HG03039 (cell line): ENCODE results near the gene EVPL.

Experiments used
- ATAC-seq: cut with Tn5 transposase; IDR thresholded peaks from one replicate; pipeline ENCODE4 v1.9.1; 2021; ENCODE audit warnings: mild to moderate bottlenecking, moderate library complexity; ENCODE audit not compliant: unreplicated experiment

The EVPL gene

DNA sequence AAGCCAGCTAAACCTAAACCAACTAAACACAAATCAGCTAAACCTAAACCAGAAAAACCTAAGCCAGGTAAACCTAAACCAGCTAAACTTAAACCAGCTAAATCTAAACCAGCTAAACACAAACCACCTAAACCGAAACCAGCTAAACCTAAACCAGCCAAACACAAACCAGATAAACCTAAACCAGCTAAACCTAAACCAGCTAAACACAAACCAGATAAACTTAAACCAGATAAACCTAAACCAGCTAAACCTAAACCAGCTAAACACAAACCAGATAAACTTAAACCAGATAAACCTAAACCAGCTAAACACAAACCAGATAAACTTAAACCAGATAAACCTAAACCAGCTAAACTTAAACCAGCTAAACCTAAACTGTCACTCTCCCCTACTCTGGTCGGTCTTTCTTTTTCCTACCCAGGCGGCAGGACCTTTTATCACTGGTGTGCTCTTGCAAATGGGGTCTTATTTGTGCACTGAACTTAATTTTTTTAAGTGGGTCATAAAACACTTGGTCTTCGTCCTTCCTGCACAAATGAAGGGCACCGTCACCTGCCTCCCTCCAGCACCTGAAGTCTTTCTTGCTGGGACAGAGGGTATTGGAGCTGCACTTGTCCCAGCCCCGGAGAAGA lies 7.2 kb downstream of the EVPL start:
- ATAC-seq, result no peak

DNA sequence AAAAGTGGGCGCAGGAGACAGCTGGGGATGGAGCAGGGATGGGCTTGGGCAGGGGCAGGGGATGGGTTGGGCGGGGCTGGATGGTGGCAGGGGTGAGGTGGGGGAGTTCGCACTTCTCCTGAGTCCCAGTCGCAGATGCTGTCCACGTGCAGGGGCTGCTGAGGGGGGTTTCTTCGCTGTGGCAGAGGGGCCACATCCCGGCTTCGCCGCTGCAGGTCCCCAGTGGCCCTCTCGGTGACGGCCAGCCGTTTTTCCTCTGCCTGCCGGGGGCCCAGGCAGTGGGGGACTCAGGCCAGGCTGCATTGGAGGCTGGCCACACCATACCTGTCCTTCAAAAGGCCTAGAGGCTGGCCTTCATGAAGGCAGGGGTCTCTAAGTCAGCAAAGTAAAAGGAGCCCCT lies 8.3 kb downstream of the EVPL start:
- no peak for ATAC-seq

DNA sequence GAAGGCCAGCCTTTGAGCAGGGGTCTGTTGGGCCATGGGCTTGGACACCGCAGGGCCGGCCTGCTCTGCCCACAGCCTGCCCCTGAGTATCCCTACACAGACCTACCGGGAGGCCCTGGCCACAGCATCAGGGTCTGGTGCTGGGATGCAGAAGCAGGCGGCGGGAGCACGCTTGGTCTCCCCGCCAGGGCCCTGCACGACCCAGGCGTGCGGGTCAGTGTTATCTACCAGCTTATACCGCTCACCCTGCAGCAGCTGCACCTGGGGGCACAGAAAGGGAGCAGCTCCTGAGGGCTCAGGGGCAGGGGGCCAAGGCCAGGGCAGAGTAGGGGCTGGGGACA lies 8.8 kb downstream of the EVPL start:
- no peak for ATAC-seq

DNA sequence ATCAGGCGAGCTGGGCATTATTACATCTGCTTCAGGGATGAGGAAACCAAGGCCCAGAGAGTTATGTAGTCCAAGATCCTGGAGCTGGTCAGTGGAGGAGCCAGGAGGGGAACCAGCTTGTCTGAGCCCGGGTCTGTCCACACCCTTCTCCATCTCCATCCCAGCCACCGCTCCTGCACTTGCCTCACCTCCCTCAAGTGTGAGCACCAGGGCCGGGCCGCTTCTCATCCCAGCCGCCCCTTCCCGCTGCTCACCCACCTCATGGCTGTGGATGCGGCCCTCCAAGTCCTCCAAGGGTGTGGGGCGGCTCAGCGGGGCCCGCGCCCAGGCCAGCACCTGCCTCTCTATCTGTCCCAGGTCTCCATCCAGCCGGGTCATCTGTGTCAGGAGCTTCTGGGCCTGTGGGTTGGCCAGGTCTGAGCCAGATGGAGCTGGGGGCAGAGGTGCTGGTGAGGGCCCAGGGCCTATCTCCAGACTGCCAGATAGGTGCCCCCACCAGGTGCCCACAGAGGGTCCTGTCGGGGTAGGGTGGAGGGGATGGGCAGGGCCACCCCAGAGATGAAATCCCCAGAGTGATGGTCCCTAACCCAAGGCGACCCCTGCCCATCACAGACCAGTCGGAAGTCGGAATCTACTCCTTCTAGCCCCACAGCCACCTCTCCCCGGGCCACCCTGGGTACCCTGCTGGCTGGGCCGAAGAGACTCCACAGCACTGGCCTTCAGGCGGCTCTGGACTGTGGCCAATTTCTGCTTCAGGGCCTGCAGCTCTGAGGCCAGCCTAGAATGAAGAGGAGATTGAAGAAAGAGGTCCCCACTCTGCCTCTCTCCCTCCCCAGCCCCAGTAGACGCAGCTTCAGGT lies 9.4 kb downstream of the EVPL start:
- no peak for ATAC-seq

DNA sequence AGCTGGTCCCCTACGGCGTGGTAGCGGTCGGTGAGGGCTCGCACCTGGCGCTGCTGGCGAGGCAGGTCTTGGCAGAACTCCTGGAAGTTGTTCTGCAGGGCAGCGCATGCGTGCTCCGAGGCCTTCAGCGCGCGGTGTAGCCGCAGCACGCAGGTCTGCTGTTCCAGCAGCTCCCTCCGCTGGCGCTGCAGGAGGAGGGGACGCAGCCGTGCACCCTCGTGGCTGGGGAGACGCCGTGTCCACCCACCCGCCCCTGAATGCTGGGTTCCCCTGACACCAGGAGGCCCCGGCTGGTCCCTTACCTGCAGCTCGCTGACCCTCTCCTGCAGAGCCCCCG lies 12.2 kb downstream of the EVPL start:
- ATAC-seq, result no peak

DNA sequence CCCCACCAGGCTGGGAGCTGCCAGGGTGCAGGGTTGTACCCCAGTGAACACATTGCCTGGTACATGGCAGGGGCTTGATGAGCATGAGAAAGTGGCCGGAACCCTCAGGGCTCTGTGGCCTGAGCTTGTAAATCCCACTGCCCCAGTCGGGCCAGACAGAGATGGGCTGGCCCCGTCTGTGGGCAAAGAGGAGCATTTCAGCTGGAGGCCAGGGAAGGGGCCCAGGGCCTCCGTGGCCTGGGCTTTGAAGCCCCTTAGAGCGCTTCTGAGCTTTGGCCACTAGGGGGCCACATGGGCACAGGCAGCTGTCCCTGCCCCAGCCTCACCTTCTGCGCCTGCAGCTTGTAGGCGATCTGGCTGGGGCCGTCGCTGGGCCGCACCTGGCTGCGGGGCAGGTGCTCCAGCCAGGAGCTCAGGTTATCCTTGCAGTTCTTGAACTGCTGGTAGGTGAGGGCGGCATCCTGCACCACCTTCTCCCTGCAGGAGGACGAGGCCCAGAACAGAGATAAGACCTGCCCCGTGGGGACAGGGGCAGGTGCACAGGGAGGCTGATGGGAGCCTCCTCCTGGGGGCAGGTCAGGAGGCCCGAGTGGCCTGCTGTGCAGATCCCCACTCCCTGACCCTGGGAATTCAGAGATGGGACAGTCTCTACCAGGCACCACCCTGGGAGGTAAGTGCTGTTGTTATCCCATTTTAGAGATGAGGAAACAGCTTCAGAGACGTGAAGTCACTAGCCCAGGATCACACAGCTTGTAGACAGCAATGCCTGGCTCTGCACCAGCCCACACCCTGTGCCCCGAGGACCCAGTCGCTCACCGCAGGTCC lies 12.8 kb downstream of the EVPL start:
- no peak for ATAC-seq

DNA sequence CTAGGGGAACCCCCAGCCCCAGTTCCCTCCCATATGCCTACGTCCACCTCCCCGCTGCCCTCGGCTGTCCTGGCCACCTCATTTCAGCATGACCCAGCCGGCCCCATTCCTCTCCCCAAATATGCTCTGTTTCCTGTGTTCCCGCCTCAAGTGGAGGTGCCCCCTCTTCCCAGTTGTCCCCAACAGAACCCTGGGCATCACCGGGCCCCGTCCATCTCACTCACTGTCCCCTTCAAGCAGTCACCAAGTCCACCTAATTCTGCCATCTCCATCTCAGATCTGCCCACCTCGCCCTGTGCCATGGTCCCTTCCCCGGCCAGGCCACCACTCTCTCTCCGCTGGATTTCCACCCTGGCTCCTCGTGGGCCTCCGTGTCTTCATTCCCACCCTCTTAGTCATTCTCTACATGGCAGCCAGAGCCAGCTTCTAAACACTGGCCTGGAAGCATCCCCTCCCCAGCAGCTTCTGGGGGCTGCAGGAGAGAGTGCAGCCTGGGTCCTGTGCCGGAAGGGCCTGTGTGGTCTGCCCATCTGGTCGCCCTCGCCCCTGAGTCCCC lies 13.7 kb downstream of the EVPL start:
- no peak for ATAC-seq

DNA sequence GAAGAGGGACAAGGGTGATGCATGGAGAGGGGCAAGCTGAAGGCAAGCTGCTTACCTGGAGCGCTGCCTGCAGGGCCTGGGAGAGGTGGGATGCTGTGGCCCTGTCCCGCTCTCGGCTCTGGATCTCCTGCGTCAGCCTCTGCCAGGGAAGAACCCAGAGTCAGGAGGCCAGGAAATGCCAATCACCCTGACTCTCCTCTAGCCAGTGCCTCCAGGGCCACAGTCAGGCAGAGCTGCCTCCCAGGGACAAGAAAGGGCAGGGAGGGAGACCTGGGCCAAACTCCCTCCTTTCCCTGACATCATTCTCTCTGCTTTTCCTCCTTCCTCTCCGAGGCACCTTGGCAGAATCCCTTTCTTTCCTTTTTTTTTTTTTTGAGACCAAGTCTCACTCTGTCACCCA lies 15.2 kb downstream of the EVPL start:
- no peak for ATAC-seq

DNA sequence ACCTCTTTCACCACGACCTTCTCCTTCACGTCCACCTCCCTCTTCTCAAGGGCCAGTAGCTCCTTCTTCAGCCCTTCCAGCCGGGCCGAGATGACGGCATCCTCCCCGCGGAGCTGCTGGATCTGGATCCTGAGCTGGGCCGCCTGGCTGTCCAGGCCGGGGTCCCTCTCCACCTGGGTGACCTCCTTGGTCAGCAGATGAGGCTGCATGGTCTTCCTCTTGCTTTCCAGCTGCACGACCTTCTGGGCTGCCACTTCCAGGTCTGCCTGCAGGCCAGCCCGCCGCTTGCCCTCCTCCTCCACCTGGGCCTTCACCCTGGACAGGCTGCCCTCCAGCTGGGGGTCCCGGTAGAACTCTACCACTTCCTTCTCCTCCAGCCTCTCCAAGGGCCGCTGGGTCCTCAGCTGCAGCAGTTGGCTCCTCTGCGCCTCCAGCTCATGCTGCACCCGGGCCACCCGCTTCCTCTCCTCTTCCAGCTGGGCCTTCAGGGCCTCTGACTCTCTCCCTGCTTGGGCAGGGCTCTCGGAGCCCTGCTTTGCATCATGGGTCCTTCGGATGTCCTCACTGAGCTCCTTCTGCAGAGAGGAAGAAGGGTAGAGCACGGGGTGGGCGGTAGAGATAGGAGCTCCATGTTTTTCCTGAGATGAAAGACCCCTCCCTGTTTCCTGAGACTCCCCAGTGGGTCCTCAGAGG lies 17.0 kb downstream of the EVPL start:
- ATAC-seq, result no peak

DNA sequence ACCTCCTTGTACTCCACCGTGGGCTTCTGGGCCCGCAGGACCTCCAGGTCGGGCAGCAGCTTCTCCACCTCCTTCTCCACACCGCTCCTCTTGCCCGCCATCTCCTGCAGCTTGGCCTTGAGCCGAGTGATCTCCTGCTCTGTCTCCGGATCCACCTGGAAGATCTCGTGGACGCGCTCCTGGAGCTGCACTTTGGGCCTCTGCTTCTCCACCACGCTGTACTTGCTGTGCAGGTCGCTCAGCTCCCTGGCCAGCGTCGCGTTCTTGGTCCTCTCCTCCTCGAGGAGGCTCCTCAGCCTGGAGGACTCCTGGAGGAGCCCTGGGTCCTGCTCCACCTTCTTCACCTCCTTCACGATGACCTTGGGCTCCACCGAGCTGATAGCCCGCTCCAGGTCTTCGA lies 17.7 kb downstream of the EVPL start:
- no peak for ATAC-seq

DNA sequence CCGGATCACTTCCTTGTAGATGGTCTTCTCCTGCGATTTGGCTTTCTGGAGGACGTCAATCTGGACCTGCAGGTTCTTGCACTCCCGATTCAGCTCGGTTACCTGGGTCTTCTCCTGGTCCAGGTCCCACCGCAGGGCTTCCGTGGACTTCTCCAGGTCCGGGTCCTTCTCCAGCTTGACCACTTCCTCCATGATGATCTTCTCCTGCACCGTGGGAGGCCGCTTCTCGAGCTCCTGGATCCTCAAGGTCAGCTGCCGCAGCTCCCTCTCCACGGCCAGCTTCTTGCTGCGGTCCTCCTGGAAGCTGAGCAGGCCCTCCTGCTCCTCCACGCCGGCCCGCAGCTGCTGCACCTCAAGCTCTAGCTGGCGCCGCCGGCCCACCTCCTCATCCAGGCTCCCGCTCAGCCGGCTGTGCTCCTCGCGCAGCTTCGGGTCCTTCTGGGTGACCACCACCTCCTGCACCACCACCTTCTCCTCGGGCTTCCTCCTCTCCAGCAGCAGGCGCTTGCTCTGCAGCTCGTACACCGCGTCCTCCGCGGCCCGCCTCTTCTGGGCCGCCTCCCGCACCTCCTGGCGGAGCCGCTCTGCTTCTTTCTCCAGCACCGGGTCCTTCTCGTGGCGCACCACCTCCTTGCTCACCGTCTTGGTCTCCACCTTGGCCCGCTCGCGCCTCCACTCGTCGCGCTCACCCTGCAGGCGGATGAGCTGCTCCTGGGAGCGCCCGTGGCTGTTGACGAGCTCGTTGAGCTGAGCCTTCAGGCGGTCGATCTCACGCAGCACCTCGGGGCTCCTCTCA lies 18.3 kb downstream of the EVPL start:
- ATAC-seq, result no peak

DNA sequence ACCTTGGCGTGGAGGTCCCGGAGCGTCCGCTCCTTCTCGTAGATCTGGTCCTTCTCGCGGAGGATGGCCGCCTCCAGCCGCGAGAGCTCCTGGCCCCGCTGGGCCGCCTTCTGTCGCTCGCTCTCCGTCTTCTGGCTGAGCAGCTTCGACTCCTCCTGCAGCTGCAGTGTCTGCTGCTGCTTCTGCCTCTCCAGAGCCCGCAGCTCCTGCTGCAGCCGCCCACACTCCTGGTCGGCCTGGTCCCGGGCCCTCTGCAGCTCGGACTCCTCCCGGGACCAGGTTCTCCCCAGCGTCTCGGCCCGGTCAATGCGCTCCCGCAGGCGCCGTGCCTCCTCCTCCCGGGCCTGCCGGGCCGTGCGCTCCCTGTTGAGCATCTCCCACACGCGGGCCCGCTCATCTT lies 18.9 kb downstream of the EVPL start:
- ATAC-seq, result no peak

DNA sequence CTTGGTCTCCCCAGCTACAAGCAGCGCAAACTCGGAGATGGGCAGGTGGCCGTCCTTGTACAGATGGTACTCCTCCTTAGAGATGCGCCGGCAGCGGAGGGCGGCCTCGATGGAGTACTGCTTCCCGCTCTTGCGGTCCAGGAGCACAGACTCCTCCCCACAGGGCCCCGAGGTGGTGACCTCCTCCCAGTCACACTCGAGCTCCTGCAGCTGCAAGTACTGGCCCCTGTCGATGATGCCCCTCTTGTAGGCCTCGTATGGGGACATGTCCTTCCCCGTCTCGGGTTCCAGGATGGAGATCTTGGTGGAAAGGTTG lies 19.3 kb downstream of the EVPL start:
- ATAC-seq, result no peak

DNA sequence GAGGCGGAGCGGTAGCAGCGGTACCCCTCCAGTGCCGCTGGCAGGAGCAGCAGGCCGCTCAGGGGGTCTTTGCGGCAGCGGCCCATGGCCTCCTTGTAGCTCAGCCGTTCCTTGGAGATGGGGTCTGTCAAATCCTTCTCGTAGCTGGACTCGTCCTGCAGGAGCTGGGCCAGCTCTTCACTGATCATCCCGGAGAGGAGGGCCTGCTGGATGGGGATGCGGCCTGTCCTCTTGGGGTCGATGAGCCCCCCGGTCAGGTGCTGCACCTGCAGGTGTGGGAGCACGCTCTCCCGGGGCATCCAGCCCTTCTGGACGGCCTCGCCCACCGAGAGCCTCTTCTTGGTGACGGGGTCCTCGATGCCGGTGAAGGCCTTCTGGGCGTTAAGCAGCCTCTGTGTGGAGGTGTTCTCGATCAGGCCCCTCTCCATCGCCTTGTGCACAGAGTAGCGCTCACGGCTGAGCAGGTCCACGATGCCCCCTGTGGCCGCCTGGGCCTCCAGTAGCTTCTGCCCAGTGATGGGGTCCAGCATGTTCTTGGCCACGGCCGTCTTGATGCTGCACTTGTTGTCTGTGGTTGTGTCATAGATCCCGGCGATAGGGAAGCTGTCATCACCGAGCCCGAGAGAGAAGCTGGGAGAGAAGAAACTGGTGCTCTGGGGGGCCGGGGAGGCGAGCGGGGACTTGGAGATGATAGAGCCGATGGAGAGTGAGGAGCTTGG lies 19.8 kb downstream of the EVPL start:
- ATAC-seq, result no peak

DNA sequence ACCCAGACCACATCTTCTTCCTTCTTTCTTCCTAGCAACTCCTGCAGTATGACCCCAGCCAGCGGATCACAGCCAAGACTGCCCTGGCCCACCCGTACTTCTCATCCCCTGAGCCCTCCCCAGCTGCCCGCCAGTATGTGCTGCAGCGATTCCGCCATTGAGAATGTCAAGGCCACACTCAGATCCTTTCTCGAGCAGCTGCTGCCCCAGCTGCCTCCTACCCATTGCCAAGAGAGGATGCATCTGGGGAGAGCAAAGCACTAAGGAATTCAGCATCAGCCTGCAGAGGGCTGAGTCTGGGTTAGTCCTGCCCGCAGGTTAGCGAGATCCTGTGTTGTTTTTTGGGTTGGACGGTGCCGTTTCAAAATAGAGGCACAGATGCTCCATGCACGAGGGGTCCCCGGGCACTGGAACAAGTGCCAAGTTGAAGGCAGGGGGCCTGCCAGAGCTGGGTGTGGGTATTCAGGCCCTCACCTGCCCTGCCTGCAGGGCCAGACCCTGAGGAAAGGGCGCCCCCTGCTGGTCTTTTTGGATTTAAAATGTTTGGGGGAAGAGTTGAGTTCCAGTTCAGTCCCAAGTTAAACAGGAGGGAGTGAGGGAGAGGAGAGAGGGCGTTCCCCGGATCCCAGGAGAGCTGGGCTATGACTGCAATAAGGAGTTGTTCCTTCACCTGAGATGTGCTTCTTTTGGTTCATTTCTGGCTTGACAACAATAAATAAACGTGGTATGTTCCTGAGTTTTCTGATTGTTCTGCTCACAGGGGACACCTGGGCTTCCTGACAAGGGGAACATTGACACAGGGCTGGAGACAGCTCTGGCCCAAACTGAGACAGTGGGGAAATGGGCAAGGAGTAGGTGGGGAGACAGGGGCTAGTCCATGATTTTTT lies 21.6 kb downstream of the EVPL start:
- no peak for ATAC-seq

DNA sequence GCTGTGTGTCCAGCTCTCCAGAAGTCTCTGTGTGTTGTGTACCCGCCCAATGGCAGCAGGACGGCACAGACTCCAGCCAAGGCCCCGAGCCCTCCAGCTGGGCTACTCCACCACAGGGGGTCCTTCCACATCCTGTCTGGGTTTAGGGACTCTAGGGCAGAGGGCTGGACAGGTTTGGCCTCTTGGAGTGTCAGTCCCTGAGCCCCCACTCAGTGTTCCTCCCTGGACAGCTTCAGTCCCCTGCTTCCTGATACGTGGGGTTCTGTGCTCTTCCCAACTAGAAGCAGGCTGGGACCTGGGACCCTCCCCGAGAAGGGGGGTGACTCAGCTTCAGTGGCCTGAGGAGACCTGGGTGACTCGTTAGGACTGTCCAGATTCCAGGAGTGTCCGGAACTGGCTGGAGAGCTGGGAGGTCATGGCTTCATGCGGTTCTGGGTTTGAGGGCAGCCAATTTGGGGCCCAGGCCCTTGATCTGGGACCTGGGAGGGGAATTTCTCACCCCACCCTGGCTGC lies 22.3 kb downstream of the EVPL start:
- no peak for ATAC-seq

DNA sequence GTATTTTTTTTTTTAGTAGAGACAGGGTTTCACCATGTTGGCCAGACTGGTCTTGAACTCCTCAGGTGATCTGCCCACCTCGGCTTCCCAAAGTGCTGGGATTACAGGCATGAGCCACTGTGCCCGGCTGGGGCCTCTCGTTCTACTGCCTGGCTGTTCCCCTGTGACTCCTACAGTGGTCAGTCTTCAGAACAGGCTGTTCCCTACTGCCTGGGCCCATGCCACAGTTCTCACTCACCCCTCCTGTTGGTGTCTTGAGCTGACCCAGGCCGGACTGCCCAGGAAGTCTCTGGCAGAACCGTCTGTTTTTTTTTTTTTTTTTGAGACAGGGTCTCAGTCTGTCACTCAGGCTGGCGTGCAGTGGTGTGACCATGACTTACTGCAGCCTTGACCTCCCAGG lies 23.2 kb downstream of the EVPL start:
- ATAC-seq, result no peak

DNA sequence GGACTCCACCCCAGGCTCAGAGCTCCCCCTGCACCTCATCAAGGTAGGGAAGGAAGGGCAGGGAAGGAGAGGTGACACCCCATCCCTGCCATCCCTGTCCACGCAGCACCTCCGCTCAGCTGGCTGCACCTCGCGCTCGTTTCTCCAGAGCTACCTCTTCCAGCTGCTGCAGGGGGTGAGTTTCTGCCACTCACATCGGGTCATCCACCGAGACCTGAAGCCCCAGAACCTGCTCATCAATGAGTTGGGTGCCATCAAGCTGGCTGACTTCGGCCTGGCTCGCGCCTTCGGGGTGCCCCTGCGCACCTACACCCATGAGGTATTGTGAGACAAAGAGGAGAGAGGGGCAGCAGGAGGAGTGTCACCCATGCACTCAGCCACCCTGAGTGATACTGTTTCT lies 25.0 kb downstream of the EVPL start:
- ATAC-seq, result no peak
